Dedifferentiated amniotic fluid mesenchymal stem cell (primary cell): Measurements from ENCODE around the gene TIPIN.

Experiments used
- DNase-seq: peaks from one replicate; pipeline ENCODE4 v3.0.0-alpha.2; 2016; ENCODE audit errors: extremely low spot score

Gene TIPIN

GRCh38 chr15:66302489-66303278, 53.8 kb downstream of the TIPIN start:
- DNase-seq = no peak

GRCh38 chr15:66298803-66299251, 57.7 kb downstream of the TIPIN start:
- no peak for DNase-seq

GRCh38 chr15:66296186-66296585, 60.3 kb downstream of the TIPIN start:
- DNase-seq = no peak

- DNase-seq = no peak
These were observed 61.6 kb downstream of the TIPIN start for GRCh38 chr15:66294932-66295235.

GRCh38 chr15:66294157-66294931, 62.1 kb downstream of the TIPIN start:
- peak; percentile 40 for DNase-seq

- no peak for DNase-seq
These were observed 62.9 kb downstream of the TIPIN start, which contains the start of gene DIS3L for GRCh38 chr15:66293419-66294156. TSS of gene DIS3L (plus strand) at chr15:66293568. CDS start at chr15:66293597, 29 bp downstream.

- DNase-seq = no peak
These were observed 63.7 kb downstream of the TIPIN start for GRCh38 chr15:66292571-66293418.

GRCh38 chr15:66291816-66292570, 64.5 kb downstream of the TIPIN start:
- DNase-seq = no peak

GRCh38 chr15:66290518-66290917, 66.0 kb downstream of the TIPIN start:
- no peak for DNase-seq

GRCh38 chr15:66290007-66290406, 66.5 kb downstream of the TIPIN start:
- no peak for DNase-seq

GRCh38 chr15:66288551-66289185, 67.8 kb downstream of the TIPIN start:
- no peak for DNase-seq

- no peak for DNase-seq
These were observed 68.4 kb downstream of the TIPIN start for GRCh38 chr15:66288093-66288492.

GRCh38 chr15:66287461-66288057, 68.9 kb downstream of the TIPIN start:
- DNase-seq = peak; percentile 38
